CD1c-positive myeloid dendritic cell (primary cell): ENCODE measurements around the gene CDCA3.
A peak's percentile ranks its signal among the peaks of the same experiment; 100 is the strongest.
"Not testable (repeated sequence)": the region's sequence is repeated elsewhere in the genome, so short reads cannot be mapped to it uniquely, and the experiment has no call there.

Experiments used
- DNase-seq: peaks from one replicate; pipeline ENCODE4 v3.0.0-alpha.2; 2016; ENCODE audit errors: extremely low spot score

Gene CDCA3

DNA sequence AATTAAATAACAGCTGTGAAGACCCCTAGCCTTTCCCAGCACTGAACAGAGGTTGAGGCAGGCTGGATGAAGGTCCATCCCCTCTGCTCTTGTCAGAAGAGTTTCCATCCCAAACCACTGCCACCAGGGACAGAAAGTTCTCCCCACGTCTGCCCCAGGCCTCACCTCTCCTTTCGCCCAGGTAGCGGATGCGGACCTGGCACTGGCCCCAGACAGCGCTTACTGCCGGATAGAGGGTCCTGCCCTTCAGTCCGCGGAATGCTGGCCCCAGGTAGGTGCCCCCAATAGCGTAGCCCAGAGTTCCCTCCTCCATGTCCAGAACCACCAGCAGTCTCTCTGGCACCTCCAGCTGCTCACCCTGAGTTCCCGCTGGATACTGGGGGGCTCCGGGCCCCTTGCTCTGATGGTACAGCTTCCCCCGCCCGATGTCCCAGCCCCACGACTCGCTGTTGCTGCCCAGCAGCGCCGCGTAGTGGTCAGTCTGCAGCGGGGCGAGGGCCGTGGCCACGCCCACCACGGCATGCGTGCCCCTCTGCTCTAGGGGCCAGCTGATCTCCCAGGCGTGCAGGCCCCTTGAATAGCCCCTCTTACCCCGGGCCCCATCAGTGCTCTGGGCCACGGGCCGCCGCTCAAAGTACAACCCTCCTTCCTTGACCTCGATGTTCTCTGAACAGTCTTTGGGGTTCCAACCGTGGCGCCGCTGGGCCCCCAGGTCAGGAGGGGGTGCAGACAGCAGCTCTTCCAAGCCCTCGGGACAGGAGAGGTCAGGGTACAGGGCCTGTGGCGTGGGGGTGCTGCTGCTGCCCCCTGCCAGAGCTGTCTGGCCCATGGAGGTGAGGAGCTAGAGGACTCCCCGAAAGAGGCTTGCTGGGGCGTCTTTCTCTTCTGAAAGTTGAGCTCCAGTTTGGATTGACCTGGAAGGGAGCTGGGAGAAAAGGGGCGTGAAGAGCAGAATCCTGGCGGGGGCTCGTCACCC, 21.3 kb upstream of the CDCA3 start:
- peak; percentile 85 for DNase-seq

DNA sequence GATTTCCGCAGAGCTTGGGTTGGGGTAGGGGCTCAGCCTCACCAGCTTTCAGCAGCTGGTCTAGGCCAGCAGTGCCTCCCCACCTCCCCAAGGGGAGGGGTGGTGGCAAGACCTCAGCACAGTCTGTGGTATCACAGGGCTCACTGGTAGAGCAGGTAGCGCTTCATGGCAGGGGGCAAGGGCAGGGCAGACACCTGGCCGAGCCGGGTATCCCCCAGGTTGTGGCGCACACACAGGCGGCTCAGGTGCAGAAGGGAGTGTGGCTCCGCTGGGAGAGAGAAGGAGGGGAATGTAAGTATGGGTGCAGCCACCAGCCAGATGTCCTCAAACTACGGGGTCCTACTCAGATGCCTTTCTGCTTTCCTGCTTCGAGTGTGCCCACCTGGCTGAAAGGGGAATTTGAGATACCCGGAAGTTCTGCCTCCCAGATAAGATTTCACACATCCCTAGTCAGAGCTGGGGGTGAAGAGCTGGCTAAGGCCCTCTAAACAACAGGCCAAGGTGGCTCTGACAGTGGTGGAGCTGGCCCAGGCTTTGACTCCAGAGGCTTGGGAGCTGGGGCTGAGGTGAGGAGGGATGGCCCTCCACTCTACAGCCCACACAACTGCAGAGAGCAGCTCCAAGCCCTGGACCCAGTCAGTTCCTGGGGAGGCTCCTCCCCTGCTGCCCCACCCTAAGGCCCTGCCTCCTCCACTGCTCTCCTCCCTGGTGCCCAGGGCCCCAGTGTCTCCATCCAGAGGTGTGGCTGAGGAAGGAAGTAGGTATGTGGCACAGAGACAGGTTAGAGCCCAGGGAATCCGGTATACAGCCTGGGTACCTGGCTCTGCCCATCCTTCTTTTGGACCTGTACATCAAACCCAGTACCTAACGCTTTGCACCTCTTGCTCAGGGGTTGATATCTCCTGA, 20.2 kb upstream of the CDCA3 start:
- no peak for DNase-seq

- not testable (repeated sequence) for DNase-seq
Measured at GRCh38 chr12:6870304-6870703, 19.2 kb upstream of the CDCA3 start.

DNA sequence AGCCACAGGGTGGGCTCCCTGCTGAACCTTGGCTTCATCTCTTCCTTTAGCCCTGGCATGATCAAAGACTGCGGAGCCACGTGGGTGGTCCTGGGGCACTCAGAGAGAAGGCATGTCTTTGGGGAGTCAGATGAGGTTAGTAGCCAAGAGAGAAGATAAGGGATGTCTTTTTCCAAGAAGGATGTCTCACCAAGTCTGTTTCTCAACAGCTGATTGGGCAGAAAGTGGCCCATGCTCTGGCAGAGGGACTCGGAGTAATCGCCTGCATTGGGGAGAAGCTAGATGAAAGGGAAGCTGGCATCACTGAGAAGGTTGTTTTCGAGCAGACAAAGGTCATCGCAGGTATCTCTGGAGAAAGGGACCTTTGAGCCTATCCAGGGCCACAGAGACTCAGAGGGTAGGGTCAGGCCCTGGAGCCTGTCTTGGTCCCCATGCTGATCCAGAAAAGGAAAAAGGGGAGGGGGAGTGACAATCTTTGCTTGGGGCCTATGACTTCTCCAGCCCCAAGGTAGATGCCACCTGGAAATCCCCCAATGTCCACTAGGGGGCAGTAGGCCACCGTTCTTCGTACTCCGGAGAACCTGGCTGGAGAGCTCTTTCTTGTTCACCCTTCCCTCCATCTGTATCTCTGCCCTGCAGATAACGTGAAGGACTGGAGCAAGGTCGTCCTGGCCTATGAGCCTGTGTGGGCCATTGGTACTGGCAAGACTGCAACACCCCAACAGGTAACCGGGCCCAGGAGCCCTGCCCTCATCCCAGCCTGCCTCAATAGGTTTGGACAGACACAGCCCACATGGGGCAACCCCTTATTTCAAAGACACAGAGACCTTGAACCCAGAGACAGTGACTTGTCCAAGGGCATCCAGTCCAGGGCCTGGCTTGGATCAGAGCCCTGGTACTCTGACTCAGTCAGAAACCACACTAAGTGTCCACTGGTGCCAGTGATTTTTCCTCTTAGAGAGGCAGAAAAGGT, 18.2 kb upstream of the CDCA3 start:
- DNase-seq = peak; percentile 86

- DNase-seq = no peak
Measured at GRCh38 chr12:6868211-6869048, 17.3 kb upstream of the CDCA3 start.

DNA sequence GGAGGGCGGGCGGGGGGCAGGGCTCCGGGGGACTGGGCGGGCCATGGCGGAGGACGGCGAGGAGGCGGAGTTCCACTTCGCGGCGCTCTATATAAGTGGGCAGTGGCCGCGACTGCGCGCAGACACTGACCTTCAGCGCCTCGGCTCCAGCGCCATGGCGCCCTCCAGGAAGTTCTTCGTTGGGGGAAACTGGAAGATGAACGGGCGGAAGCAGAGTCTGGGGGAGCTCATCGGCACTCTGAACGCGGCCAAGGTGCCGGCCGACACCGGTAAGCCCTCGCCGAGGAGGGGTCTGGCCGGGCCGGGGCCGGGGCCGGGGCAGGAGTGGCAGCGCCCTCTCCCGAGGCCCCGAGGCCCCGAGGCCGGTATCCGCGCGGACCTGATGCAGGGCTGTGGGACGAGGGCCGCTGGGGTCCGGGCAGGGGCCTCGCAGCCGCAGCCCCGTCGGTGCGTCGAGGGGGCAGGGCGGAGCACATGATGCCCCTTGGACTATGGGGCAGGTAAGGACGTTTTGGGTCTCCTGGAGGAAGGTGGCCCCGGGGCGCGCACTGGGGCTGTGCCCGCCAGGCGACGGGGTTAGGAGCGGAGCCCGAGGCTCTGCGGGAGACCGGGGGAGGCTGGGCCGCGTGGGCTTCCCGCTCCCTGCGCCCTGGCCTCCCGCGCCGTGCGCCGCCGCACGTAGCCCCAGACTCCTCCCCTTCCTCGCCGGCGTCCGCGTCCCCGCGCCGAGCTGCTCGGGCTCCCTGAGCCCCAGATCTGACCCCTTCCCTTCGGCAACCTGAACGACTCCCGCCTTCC, 16.5 kb upstream of the CDCA3 start, which contains the start of gene TPI1:
TPI1 (plus strand) TSS at position 119 of the 798 bp plus-strand sequence; CDS start at position 155, 36 bp downstream.
- DNase-seq = peak; percentile 93

DNA sequence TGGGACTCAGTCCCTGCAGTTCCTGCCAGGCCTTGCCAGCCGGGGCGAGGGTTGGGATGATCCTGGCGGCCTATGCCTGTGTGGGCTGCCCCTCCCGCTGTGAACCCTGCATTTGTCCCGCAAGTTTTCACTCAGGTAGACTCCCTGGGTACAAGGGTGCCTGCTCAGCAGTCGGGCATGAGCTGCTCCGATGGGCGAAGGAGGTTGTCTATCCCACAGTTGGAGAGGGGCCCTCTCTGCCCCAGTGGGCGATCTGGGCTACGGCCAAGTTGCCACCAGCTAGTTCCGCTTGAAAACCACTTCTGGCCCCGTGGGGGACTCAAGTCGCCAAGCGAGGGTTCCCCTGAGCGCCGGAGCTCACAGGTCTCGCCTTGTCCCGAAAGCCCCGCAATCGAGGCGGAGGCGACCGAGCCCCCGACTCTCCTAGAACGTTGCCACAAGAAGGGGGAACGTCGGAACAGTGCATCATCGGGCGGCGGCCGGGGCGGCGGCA, 15.9 kb upstream of the CDCA3 start:
- DNase-seq = peak; percentile 83

GRCh38 chr12:6866163-6866919, 15.3 kb upstream of the CDCA3 start:
- no peak for DNase-seq

DNA sequence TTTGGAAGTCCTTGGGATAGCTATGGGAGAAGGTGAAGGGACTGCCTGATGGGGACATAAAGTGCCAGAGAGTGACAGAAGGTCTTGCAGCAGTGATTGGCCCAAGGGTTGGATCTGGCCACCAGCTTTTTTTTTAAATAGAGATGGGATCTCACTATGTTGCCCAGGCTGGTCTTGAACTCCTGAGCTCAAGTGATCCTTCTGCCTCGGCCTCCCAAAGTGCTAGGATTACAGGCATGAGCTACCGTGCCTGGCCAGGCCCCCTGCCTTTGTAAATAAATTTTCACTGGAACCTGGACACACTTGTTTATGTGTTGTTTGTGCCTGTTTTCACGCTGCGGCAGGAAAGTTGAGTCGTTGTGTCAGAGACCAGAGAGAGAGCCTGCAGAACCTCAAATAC, 14.2 kb upstream of the CDCA3 start:
- not testable (repeated sequence) for DNase-seq

DNA sequence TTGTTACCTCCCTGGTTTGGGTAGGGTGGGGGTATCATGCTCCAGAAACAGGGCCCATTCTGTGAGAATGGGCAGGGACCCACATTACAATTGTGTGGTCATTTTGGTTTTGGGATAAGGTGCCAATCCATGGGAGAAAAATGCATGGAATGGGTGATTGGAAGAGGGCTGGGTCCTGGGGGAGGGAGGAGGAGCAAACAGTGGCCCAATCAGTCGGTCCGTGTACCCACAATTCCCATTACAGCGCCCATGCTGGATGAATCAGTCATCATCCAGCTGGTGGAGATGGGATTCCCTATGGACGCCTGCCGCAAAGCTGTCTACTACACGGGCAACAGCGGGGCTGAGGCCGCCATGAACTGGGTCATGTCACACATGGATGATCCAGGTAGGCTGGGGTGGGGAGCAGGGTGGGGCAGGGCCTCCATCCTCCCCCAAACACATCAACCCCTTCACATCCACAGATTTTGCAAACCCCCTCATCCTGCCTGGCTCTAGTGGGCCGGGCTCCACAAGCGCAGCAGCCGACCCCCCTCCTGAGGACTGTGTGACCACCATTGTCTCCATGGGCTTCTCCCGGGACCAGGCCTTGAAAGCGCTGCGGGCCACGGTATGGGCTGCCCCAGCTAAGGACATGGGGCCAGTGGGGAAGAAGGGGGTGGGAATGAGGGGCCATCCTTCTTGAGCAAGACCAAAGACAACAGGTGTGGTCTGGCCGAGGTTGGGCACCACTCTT, 12.7 kb upstream of the CDCA3 start:
- DNase-seq = no peak

GRCh38 chr12:6863033-6863432, 11.9 kb upstream of the CDCA3 start:
- DNase-seq = no peak

DNA sequence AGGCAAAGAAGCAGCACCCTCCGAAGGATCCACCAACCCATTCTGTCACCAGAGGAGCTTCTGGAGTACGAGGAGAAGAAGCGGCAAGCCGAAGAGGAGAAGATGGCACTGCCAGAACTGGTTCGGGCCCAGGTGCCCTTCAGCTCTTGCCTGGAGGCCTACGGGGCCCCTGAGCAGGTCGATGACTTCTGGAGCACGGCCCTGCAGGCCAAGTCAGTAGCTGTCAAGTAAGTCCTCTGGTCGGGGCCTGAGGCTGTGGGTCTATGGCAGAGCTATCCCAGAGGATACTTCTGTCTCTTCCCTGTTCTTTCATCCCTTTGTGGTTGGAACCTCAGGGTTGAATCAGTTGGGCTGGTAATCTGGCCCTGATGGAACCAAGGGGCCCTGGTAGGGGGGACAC, 10.3 kb upstream of the CDCA3 start:
- no peak for DNase-seq

- DNase-seq = no peak
Measured at GRCh38 chr12:6860942-6861341, 9.9 kb upstream of the CDCA3 start.

DNA sequence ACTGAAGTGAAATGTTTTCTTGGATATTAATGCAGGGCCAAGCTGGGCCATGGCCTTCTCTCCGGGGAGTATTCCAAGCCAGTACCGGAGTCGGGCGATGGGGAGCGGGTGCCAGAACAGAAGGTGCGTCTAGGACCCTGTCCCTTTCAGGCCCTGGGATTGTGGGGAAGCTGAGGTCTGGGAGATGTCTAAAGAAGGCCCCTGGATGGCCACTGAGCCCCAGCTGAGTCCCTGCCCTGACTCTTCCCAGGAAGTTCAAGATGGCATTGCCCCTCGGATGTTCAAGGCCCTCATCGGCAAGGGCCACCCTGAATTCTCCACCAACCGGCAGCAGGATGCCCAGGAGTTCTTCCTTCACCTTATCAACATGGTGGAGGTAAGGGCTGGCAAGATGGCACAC, 9.0 kb upstream of the CDCA3 start:
- DNase-seq = no peak

- DNase-seq = no peak
Measured at GRCh38 chr12:6858799-6859198, 7.7 kb upstream of the CDCA3 start.

- no peak for DNase-seq
Measured at GRCh38 chr12:6855322-6855721, 4.2 kb upstream of the CDCA3 start.

DNA sequence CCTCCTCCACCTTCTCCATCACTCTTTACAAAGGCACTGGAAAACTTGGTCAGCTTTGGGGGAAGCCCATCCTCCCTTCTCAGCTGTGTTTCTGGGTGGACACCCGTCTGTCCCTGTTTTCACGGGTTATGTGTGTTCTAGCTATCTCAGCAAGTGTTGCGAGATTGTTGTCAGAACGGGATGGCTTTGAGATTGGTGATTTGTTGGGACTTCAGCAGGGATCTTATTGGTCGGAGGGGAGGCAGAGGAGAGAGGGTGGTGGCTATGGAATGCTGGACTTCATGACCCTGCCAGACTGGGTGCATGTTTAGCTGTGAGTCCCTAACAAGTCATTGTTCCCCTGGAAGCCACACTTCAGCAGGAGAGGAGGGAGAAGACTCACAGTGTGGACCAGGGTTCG, 3.0 kb upstream of the CDCA3 start:
- no peak for DNase-seq

DNA sequence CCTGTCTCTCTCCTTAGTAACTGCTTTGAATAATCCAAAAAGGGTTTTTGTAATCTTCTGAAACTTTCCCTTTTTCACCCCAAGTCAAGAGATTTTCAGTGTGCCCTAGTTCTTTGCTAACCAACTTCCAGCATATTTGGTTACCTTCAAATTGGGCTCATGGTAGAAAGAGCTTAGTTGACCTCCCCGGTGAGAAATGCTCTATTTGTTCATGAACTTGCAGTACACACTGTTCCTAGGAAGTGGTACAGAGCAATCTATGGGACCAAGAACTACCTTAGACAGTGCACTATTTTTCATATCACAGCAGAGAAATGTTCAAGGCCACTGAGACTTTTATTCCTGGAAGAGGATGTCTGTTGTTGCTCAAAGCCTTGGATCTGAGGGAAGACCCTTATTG, 2.5 kb upstream of the CDCA3 start:
- no peak for DNase-seq
